BJ (cell line): Measurements from ENCODE around the gene RAB1B. TPM values are rescaled to one million over a fixed set of nuclear protein-coding genes. Genes with fewer than 3 reads are reported as not detected.

ENCODE experiments used
- CTCF ChIA-PET: fragments of 350-600 bp; formaldehyde crosslinking; extraction: SDS; loops from one replicate; lab custom pipeline; 2021; ENCODE audit warnings: antibody characterized with exemption, inconsistent platforms; lab: Yijun Ruan, JAX
- POLR2A ChIA-PET: fragments of 300-600 bp; sonication (Branson Sonifier 250); formaldehyde crosslinking; extraction: SDS; loops from one replicate; lab custom pipeline; 2021; ENCODE audit warnings: antibody characterized with exemption; lab: Charles Lee
- DNase-seq: peaks from one replicate; pipeline ENCODE4 v3.0.0-alpha.2; 2011; ENCODE audit warnings: low read depth
- H3K27me3 ChIP-seq: 2 replicates; pipeline ENCODE4 v1.6.0; 2011; ENCODE audit warnings: low read length; ENCODE audit not compliant: control insufficient read depth, insufficient read depth
- H3K36me3 ChIP-seq: 2 replicates; pipeline ENCODE4 v1.5.1; 2011; ENCODE audit warnings: low read length; ENCODE audit not compliant: control insufficient read depth, insufficient read depth
- H3K4me3 ChIP-seq: 2 replicates; pipeline ENCODE4 v1.5.1; 2011; ENCODE audit warnings: low read depth, mild to moderate bottlenecking, control low read depth, low read length
- CTCF ChIP-seq: IDR thresholded peaks from 2 replicates; pipeline ENCODE4 v1.5.1; 2011; ENCODE audit warnings: low read depth, mild to moderate bottlenecking, control low read depth, inconsistent platforms, low read length, moderate library complexity; ENCODE audit not compliant: insufficient read depth
- polyA plus RNA-seq: library from polyadenylated mRNA; depleted of rRNA; stranded (reverse); fragments of >200 nt; gene quantifications from 2 replicates; pipeline ENCODE4 v1.2.3, GENCODE V29; 2011

RAB1B gene
- polyA plus RNA-seq, 1 experiment, result 251 TPM

- no peak for DNase-seq
- CTCF ChIA-PET, result interaction anchor here (1.5 to 2.1 kb wide), 2 partner anchors 39 to 193 kb away, joined by 3 to 7 read pairs; no protein-coding TSS in a partner anchor
- H3K27me3 ChIP-seq, result no peaks in the 10 kb centered on the region
- no peak for TF ChIP-seq CTCF
- no peak overlapping the region for H3K4me3 ChIP-seq
- POLR2A ChIA-PET, result no interaction called here
- H3K36me3 ChIP-seq, result peaks cover 37% of the 10 kb centered on the region
Observed at GRCh38 chr11:66261578-66261977, 6.9 kb upstream of the RAB1B start.

GRCh38 chr11:66262191-66262590 lies 6.2 kb upstream of the RAB1B start:
- ChIA-PET CTCF (interaction anchor here (1.3 to 2.1 kb wide), 3 partner anchors 21 to 193 kb away, joined by 3 to 7 read pairs (median 4); no protein-coding TSS in a partner anchor), POLR2A (no interaction called here)
- H3K27me3 ChIP-seq, result no peaks in the 10 kb centered on the region
- DNase-seq, result no peak
- TF ChIP-seq CTCF, result no peak
- peaks cover 39% of the 10 kb centered on the region for H3K36me3 ChIP-seq
- H3K4me3 ChIP-seq, result no peak overlapping the region

DNA sequence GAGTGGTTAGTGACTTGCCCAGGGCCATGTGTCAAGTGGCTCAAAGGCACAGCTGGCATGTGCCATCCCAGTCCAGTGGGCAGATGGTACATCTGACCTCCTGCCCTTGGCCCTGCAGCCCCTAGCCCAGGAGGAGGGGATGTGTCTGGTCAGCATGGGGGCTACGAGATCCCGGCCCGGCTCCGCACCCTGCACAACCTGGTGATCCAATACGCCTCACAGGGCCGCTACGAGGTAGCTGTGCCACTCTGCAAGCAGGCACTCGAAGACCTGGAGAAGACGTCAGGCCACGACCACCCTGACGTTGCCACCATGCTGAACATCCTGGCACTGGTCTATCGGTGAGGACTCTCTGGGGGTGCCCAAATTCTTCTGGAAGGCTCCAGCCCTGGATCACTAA lies 5.7 kb upstream of the RAB1B start:
- Histone ChIP-seq H3K4me3 (no peak overlapping the region), H3K27me3 (no peaks in the 10 kb centered on the region), H3K36me3 (peaks cover 39% of the 10 kb centered on the region)
- ChIA-PET CTCF (interaction anchor here (1.3 to 2.1 kb wide), 3 partner anchors 20 to 194 kb away, joined by 4 to 7 read pairs (median 5); no protein-coding TSS in a partner anchor), POLR2A (no interaction called here)
- TF ChIP-seq CTCF, result no peak
- no peak for DNase-seq

DNA sequence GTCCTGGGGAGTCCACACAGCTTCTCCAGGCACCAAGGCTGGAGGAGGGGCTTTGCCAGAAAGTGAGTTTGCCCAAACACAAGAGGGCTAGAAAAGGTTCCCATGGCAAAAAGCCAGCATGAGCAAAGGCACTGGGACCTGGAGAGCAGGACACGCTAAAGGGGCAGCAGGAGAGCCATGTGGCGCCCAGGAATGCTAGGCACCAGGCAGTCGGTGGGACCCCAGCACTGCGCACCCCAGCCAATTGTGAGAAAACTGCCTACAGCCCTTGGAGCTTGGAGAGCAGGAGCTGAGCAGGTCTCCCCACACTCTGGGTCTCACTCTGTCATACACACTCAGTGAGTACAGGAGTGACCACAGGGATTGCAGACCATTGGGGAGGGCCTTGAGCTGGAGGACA lies 5.2 kb upstream of the RAB1B start:
- ChIA-PET CTCF (interaction anchor here (0.6 to 1.3 kb wide), 3 partner anchors 20 to 1054 kb away, joined by 3 to 5 read pairs (median 4); no protein-coding TSS in a partner anchor), POLR2A (no interaction called here)

GRCh38 chr11:66263785-66264184 lies 4.7 kb upstream of the RAB1B start:
- Histone ChIP-seq H3K4me3 (no peak overlapping the region), H3K36me3 (peaks cover 39% of the 10 kb centered on the region), H3K27me3 (no peaks in the 10 kb centered on the region)
- ChIA-PET CTCF (interaction anchor here (0.6 to 1.3 kb wide), 4 partner anchors 19 to 1053 kb away, joined by 3 to 5 read pairs (median 4); no protein-coding TSS in a partner anchor), POLR2A (no interaction called here)
- no peak for TF ChIP-seq CTCF
- DNase-seq, result no peak

More for the DNA sequence above, 5.2 kb upstream of the RAB1B start:
- Histone ChIP-seq H3K36me3 (peaks cover 39% of the 10 kb centered on the region), H3K27me3 (no peaks in the 10 kb centered on the region), H3K4me3 (no peak overlapping the region)
- TF ChIP-seq CTCF, result no peak
- no peak for DNase-seq
